Liver (tissue), 9 donors: ENCODE results near the gene KCNJ15. TPM values are rescaled to one million over a fixed set of nuclear protein-coding genes. Genes with fewer than 3 reads are reported as not detected.

Source experiments
- DNase-seq: peaks from one replicate; pipeline ENCODE4 v3.0.0-alpha.2; 2017; ENCODE audit warnings: low spot score
- H3K27ac ChIP-seq, 2 donors: one replicate each; pipeline ENCODE4 v1.7.0; 2013; ENCODE audit warnings: inconsistent platforms in 2 of 2, low read length in 2 of 2, control low read depth in 1 of 2, low read depth in 1 of 2, mild to moderate bottlenecking in 1 of 2
- H3K27me3 ChIP-seq, 4 donors: one replicate each; pipeline versions ENCODE4 v1.6.1 to v1.7.0; 2013; ENCODE audit warnings: low read length in 3 of 4, inconsistent platforms in 1 of 4, mild to moderate bottlenecking in 1 of 4, moderate library complexity in 1 of 4; ENCODE audit not compliant: control insufficient read depth in 4 of 4, insufficient read depth in 4 of 4
- H3K36me3 ChIP-seq, 4 donors: one replicate each; pipeline versions ENCODE4 v1.6.1 to v1.7.0; 2013; ENCODE audit warnings: low read length in 3 of 4, mild to moderate bottlenecking in 3 of 4, low read depth in 1 of 4, moderate library complexity in 1 of 4; ENCODE audit not compliant: control insufficient read depth in 4 of 4, insufficient read depth in 3 of 4
- H3K4me1 ChIP-seq, 4 donors: one replicate each; pipeline versions ENCODE4 v1.6.1 to v1.7.0; 2013; ENCODE audit warnings: low read length in 3 of 4, mild to moderate bottlenecking in 3 of 4, moderate library complexity in 1 of 4; ENCODE audit not compliant: control insufficient read depth in 4 of 4, insufficient read depth in 4 of 4
- H3K4me3 ChIP-seq, 3 donors: one replicate each; pipeline versions ENCODE4 v1.6.1 to v1.7.0; 2013; ENCODE audit warnings: low read length in 3 of 3, control low read depth in 1 of 3, low read depth in 1 of 3, mild to moderate bottlenecking in 1 of 3
- H3K9ac ChIP-seq, 2 donors: one replicate each; pipeline ENCODE4 v1.7.0; 2013; ENCODE audit warnings: low read length in 2 of 2, mild to moderate bottlenecking in 2 of 2, moderate library complexity in 2 of 2, control low read depth in 1 of 2, low read depth in 1 of 2
- H3K9me3 ChIP-seq, 4 donors: one replicate each; pipeline versions ENCODE4 v1.6.1 to v1.7.0; 2013; ENCODE audit warnings: low read length in 3 of 4; ENCODE audit not compliant: control insufficient read depth in 4 of 4
- ATF3 ChIP-seq: IDR thresholded peaks from 2 replicates; pipeline ENCODE4 v1.6.1; 2016; ENCODE audit warnings: antibody characterized with exemption
- CTCF ChIP-seq: fragments of 150-350 bp; IDR thresholded peaks from 2 replicates; pipeline ENCODE4 v1.5.1; 2017; ENCODE audit warnings: improper control_type of control experiment, low read depth, low read length; ENCODE audit not compliant: missing input control
- EGR1 ChIP-seq, 2 donors: IDR thresholded peaks; 2 replicates each; pipeline ENCODE4 v1.6.1; 2016 to 2018; ENCODE audit warnings: antibody characterized with exemption in 2 of 2, low read depth in 2 of 2
- FOXA1 ChIP-seq: IDR thresholded peaks from 2 replicates; pipeline ENCODE4 v1.6.1; 2016; ENCODE audit warnings: antibody characterized with exemption
- FOXA2 ChIP-seq: IDR thresholded peaks from 2 replicates; pipeline ENCODE4 v1.6.1; 2016; ENCODE audit warnings: antibody characterized with exemption
- GABPA ChIP-seq, 2 donors: IDR thresholded peaks in 1 of 2; conservative IDR thresholded peaks in 1 of 2; 2 replicates each; pipeline ENCODE4 v1.6.1; 2016; ENCODE audit warnings: antibody characterized with exemption in 2 of 2, mild to moderate bottlenecking in 1 of 2, moderate library complexity in 1 of 2
- HNF4A ChIP-seq, 2 donors: conservative IDR thresholded peaks; 2 replicates each; pipeline ENCODE4 v1.6.1; 2016; ENCODE audit warnings: antibody characterized with exemption in 2 of 2, mild to moderate bottlenecking in 2 of 2
- HNF4G ChIP-seq: IDR thresholded peaks from 2 replicates; pipeline ENCODE4 v1.6.1; 2016; ENCODE audit warnings: antibody characterized with exemption
- JUND ChIP-seq, 2 donors: IDR thresholded peaks; 2 replicates each; pipeline ENCODE4 v1.6.1; 2016; ENCODE audit warnings: antibody characterized with exemption in 2 of 2
- NR2F2 ChIP-seq: IDR thresholded peaks from 2 replicates; pipeline ENCODE4 v1.6.1; 2016; ENCODE audit warnings: antibody characterized with exemption
- RAD21 ChIP-seq, 2 donors: IDR thresholded peaks; 2 replicates each; pipeline ENCODE4 v1.6.1; 2016; ENCODE audit warnings: antibody characterized with exemption in 2 of 2, mild to moderate bottlenecking in 2 of 2
- REST ChIP-seq: IDR thresholded peaks from 2 replicates; pipeline ENCODE4 v1.6.1; 2016; ENCODE audit warnings: antibody characterized with exemption, mild to moderate bottlenecking
- RXRA ChIP-seq, 2 donors: IDR thresholded peaks; 2 replicates each; pipeline ENCODE4 v1.6.1; 2017 to 2018; ENCODE audit warnings: antibody characterized with exemption in 2 of 2, mild to moderate bottlenecking in 1 of 2
- SP1 ChIP-seq: IDR thresholded peaks from 2 replicates; pipeline ENCODE4 v1.6.1; 2018; ENCODE audit warnings: antibody characterized with exemption, mild to moderate bottlenecking
- TAF1 ChIP-seq: conservative IDR thresholded peaks from 2 replicates; pipeline ENCODE4 v1.6.1; 2016; ENCODE audit warnings: antibody characterized with exemption, mild to moderate bottlenecking
- YY1 ChIP-seq: IDR thresholded peaks from 2 replicates; pipeline ENCODE4 v1.6.1; 2016; ENCODE audit warnings: antibody characterized with exemption, mild to moderate bottlenecking
- WGBS: extraction: QIAGEN DNeasy Blood & Tissue Kit; methylation state at CpG from one replicate; pipeline ENCODE4 v1.1.7; 2013; 5-methylcytosine and 5-hydroxymethylcytosine counted together
- polyA plus RNA-seq, 2 donors: library from polyadenylated mRNA; stranded (reverse) in 1 of 2; unstranded in 1 of 2; fragments of 200-250 nt in 1 of 2; fragments of >200 nt in 1 of 2; fragmentation: Nextera tagmentation in 1 of 2; extraction: Ambion mirVana in 1 of 2; gene quantifications; one replicate each; pipeline versions ENCODE4 v1.2.1 to v1.2.3, GENCODE V29; 2013 to 2015
- total RNA-seq, 2 donors: library from RNA; depleted of rRNA; stranded (reverse); fragments of >200 nt; gene quantifications; one replicate each; pipeline ENCODE4 v1.2.3, GENCODE V29; 2014
- TF ChIP-seq, protein P1 (sequence below): IDR thresholded peaks from 2 replicates; pipeline ENCODE4 v1.6.1; 2016; ENCODE audit warnings: antibody characterized with exemption
- TF ChIP-seq, protein P2 (sequence below): IDR thresholded peaks from 2 replicates; pipeline ENCODE4 v1.6.1; 2016; ENCODE audit warnings: antibody characterized with exemption
- donor health status: healthy.
- donor health status: healthy.
- donor health status: healthy.
- donor health status: healthy.
- donor health status: healthy.

KCNJ15 gene
- total and polyA plus RNA-seq, 4 donors: 0.61 to 4.8 (median 2.2) TPM

DNA sequence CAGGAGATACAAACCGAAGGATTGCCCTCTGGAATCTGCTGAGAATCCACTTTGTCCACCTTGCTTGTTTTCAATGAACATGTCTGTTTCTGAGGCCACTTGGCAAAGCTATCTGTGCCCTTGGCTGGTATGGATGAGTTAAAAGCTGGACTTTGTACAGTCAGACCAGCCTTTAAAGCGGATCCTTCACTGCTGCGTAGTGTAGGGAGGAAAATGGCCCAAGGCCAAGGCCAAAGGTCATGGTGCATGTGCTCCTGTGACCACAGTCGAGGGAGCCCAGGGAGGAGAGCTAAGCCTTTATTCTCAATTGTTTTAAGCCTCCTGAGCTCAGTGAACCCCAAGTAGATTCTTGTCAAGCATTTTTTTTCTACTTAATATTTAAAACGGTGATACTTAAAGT, 37.0 kb downstream of the KCNJ15 start:
- Histone ChIP-seq H3K27ac (peak overlapping the region; percentile 50 to 65), H3K4me1 (peaks cover 4 to 31% (median 21%) of the 10 kb centered on the region in 4 donors), H3K4me3 (no peak overlapping the region), H3K9me3 (no peaks in the 10 kb centered on the region), H3K36me3 (no peaks in the 10 kb centered on the region), H3K27me3 (no peaks in the 10 kb centered on the region), H3K9ac (no peak overlapping the region)
- peak; percentile 46 for DNase-seq
- 29% methylated on average over 5 of the region's 5 CpGs for WGBS
- TF ChIP-seq REST (peak; percentile 81), RXRA (IDR thresholded peaks at IDR 0.05) (peak; percentile 91 to 95), JUND (IDR thresholded peaks at IDR 0.05) (peak; percentile 68 to 94), EGR1 (IDR thresholded peaks at IDR 0.05; ENCODE audit: low read depth in 2 of 2) (no peak), FOXA1 (peak; percentile 81), YY1 (peak; percentile 75), ATF3 (peak; percentile 12), TAF1 (no peak), FOXA2 (peak; percentile 29), GABPA (IDR thresholded peaks at IDR 0.05 in 1 of 2, conservative IDR thresholded peaks at IDR 0.05 in 1 of 2) (no peak), CTCF (no peak), SP1 (peak; percentile 98), HNF4A (conservative IDR thresholded peaks at IDR 0.05) (peak; percentile 99), HNF4G (peak; percentile 97), NR2F2 (peak; percentile 99), RAD21 (IDR thresholded peaks at IDR 0.05) (peak; percentile 59 to 68)
- TF ChIP-seq, protein P1, sequence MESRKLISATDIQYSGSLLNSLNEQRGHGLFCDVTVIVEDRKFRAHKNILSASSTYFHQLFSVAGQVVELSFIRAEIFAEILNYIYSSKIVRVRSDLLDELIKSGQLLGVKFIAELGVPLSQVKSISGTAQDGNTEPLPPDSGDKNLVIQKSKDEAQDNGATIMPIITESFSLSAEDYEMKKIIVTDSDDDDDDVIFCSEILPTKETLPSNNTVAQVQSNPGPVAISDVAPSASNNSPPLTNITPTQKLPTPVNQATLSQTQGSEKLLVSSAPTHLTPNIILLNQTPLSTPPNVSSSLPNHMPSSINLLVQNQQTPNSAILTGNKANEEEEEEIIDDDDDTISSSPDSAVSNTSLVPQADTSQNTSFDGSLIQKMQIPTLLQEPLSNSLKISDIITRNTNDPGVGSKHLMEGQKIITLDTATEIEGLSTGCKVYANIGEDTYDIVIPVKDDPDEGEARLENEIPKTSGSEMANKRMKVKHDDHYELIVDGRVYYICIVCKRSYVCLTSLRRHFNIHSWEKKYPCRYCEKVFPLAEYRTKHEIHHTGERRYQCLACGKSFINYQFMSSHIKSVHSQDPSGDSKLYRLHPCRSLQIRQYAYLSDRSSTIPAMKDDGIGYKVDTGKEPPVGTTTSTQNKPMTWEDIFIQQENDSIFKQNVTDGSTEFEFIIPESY: peak; percentile 81
- TF ChIP-seq, protein P2, sequence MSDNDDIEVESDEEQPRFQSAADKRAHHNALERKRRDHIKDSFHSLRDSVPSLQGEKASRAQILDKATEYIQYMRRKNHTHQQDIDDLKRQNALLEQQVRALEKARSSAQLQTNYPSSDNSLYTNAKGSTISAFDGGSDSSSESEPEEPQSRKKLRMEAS: peak; percentile 98
